ENCODE data around the gene DAZL. TPM values are rescaled to one million over a fixed set of nuclear protein-coding genes. Genes with fewer than 3 reads are reported as not detected.

Gene DAZL
- total RNA-seq, 6 donors from 2014 or later = not detected

DNA sequence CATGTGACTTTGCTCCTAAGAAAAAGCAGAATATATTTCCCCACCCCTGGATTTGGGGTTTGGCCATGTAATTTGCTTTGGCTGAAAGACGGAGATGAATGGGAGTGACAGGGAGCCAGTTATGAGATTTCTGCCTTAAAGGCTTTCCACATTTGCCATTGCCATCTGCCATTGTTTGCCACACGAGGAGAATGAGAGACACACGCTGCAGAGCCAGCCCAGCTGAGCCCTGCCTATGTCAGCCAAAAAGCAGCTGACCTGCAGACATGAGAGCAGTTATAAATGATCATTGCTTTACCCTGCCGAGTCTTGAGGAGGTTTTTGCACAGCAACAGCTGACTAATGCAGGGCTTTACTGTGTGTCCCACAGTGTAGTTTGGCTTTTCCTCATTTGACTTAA is 51.1 kb downstream of the DAZL start:
- DNase-seq (no peak), ATAC-seq (ENCODE audit: low FRiP score in 2 of 2) (no peak)
- Histone ChIP-seq H3K27me3 (no peaks in the 10 kb centered on the region), H3K27ac (no peak overlapping the region), H3K36me3 (no peaks in the 10 kb centered on the region), H3K4me3 (no peak overlapping the region), H3K4me1 (peaks cover 0 to 7% (median 5%) of the 10 kb centered on the region in 4 donors), H3K9me3 (no peaks in the 10 kb centered on the region)
- WGBS, 2 donors = 87% methylated on average over 4 of the region's 4 CpGs
- TF ChIP-seq, protein P1, sequence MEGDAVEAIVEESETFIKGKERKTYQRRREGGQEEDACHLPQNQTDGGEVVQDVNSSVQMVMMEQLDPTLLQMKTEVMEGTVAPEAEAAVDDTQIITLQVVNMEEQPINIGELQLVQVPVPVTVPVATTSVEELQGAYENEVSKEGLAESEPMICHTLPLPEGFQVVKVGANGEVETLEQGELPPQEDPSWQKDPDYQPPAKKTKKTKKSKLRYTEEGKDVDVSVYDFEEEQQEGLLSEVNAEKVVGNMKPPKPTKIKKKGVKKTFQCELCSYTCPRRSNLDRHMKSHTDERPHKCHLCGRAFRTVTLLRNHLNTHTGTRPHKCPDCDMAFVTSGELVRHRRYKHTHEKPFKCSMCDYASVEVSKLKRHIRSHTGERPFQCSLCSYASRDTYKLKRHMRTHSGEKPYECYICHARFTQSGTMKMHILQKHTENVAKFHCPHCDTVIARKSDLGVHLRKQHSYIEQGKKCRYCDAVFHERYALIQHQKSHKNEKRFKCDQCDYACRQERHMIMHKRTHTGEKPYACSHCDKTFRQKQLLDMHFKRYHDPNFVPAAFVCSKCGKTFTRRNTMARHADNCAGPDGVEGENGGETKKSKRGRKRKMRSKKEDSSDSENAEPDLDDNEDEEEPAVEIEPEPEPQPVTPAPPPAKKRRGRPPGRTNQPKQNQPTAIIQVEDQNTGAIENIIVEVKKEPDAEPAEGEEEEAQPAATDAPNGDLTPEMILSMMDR (IDR thresholded peaks at IDR 0.05) = no peak
- TF ChIP-seq POLR2A (IDR thresholded peaks at IDR 0.05) = no peak
- TF ChIP-seq EP300 (IDR thresholded peaks at IDR 0.05) = no peak
- no peak for TF ChIP-seq POLR2AphosphoS5 (IDR thresholded peaks at IDR 0.05)

DNA sequence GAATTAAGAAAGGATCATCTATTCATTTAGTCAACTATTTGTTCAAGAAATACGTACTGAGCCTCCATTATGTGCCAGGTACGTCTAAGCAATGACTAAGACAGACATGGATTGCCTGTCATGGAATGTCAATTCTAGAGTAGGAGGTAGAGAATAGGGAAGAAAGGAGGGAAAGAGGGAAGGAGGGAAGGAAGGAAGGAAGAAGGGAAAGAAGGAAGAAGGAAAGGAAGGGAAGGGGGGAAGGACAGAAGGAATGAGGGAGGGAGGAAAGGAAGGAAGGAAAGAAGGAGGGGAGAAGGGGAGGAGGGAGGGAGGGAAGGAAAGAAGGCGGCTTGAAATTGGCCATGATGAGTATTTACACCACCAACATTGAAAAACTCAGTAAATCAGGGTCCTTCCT is 52.5 kb downstream of the DAZL start:
- no peaks in the 10 kb centered on the region for H3K27me3 ChIP-seq
- no peak overlapping the region for H3K4me3 ChIP-seq
- DNase-seq (no peak), ATAC-seq (ENCODE audit: low FRiP score in 2 of 2) (no peak)
- no peaks in the 10 kb centered on the region for H3K36me3 ChIP-seq
- TF ChIP-seq POLR2AphosphoS5 (IDR thresholded peaks at IDR 0.05) (no peak), POLR2A (IDR thresholded peaks at IDR 0.05) (no peak), EP300 (IDR thresholded peaks at IDR 0.05) (no peak)
- TF ChIP-seq, protein P1 (IDR thresholded peaks at IDR 0.05) = no peak
- WGBS, 2 donors = 65 to 79% methylated on average over 3 of the region's 3 CpGs
- H3K4me1 ChIP-seq = peaks cover 0 to 7% (median 5%) of the 10 kb centered on the region in 4 donors
- H3K9me3 ChIP-seq = no peaks in the 10 kb centered on the region
- H3K27ac ChIP-seq = no peak overlapping the region

DNA sequence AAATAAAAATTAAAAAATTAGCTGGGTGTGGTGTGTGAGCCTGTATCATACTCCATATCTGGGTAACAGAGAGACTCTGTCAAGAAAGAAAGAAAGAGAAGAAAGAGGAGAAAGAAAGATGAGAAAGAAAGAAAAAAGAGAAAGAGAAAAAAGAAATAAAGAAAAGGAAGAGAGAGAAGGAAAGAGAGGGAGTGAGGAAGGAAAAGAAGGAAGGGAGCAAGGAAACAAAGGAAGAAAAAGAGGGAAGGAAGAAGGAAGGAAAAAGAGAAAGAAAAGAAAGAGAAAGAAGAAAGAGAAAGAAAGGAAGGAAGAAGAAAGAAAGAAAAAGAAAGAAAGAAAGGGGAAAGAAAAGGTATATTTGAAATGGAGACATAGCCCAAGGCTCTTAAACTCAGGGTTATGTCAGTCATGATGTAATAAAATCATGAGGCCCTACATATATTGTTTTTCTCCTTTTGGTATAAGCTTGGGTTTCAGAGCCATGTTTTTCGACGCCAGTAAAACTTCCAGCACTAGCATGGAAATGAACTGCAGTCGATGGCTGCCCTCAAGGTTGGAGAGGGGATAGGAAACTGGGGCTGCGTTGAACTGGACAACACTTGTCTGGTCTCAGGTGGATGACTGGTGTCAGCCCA is 53.8 kb downstream of the DAZL start:
- 84 to 98% methylated on average over 4 of the region's 4 CpGs for WGBS, 2 donors
- TF ChIP-seq POLR2A (IDR thresholded peaks at IDR 0.05) (no peak), EP300 (IDR thresholded peaks at IDR 0.05) (no peak), POLR2AphosphoS5 (IDR thresholded peaks at IDR 0.05) (no peak)
- TF ChIP-seq, protein P1 (IDR thresholded peaks at IDR 0.05) = no peak
- Histone ChIP-seq H3K27ac (no peak overlapping the region), H3K36me3 (no peaks in the 10 kb centered on the region), H3K4me3 (no peak overlapping the region), H3K27me3 (no peaks in the 10 kb centered on the region), H3K9me3 (no peaks in the 10 kb centered on the region), H3K4me1 (peaks cover 0 to 7% (median 5%) of the 10 kb centered on the region in 4 donors)
- DNase-seq = no peak
- no peak for ATAC-seq (ENCODE audit: low FRiP score in 2 of 2)

DNA sequence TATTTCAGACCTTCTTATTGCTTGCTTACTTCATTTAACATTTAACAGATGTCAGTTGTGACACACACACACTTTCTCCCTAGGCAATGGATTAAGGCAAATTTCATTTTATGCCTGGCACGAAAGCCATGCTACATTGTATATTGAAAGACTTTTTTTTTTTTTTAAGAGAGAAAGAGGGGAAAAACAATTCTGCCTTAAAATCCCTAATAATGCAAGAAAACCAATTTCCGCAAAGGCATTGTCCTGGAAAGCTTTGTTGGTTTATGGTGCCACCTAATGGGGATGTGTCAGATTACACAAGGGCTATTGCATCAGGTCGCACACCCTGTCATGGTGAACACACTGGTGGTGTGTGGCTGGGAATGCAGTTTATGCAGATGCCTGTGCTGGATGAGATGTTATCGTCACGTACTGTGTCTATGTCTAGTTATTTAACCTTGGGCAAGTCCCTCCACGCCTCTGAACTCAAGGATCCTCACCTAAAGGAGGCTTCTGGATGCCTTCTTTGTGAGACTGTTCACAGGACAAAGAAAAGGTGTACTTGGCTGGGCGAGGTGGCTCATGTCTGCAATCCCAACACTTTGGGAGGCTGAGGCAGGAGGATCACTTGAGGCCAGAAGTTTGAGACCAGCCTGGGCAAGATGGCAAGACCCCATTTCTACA is 54.4 kb downstream of the DAZL start:
- ATAC-seq (ENCODE audit: low FRiP score in 2 of 2) (peak; percentile 92 to 95), DNase-seq (peak in 1 of 2 donors; percentile 70)
- Histone ChIP-seq H3K27me3 (no peaks in the 10 kb centered on the region), H3K4me3 (no peak overlapping the region), H3K27ac (no peak overlapping the region), H3K36me3 (no peaks in the 10 kb centered on the region), H3K4me1 (peaks cover 3 to 7% (median 5%) of the 10 kb centered on the region in 4 donors), H3K9me3 (no peaks in the 10 kb centered on the region)
- TF ChIP-seq, protein P1 (IDR thresholded peaks at IDR 0.05) = peak; percentile 81 to 93 (median 90)
- TF ChIP-seq EP300 (IDR thresholded peaks at IDR 0.05) (no peak), POLR2AphosphoS5 (IDR thresholded peaks at IDR 0.05) (no peak), POLR2A (IDR thresholded peaks at IDR 0.05) (no peak)
- WGBS, 2 donors = 13% methylated on average over 7 of the region's 7 CpGs

All from upper lobe of left lung (tissue), 6 donors.